Activated T-cell treated with anti-CD3 and anti-CD28 coated beads, Interleukin-2, amount 50 U/mL, for 24 hours (primary cell): Measurements from ENCODE around the gene AFP.

ENCODE experiments used
- DNase-seq: peaks from one replicate; pipeline ENCODE4 v3.0.0-alpha.2; 2020
- H3K27ac Mint-ChIP-seq: 2 replicates; pipeline ENCODE4 v1.8.0; 2020; ENCODE audit warnings: mild to moderate bottlenecking, mixed read lengths
- H3K27me3 Mint-ChIP-seq: 2 replicates; pipeline ENCODE4 v1.8.0; 2020; ENCODE audit warnings: mixed read lengths
- H3K36me3 Mint-ChIP-seq: 2 replicates; pipeline ENCODE4 v1.8.0; 2020; ENCODE audit warnings: low read depth, mixed read lengths
- H3K4me1 Mint-ChIP-seq: 2 replicates; pipeline ENCODE4 v1.8.0; 2020; ENCODE audit warnings: low read depth, mixed read lengths
- H3K4me3 Mint-ChIP-seq: 2 replicates; pipeline ENCODE4 v1.8.0; 2020; ENCODE audit warnings: mild to moderate bottlenecking, moderate library complexity, mixed read lengths
- H3K9me3 Mint-ChIP-seq: 2 replicates; pipeline ENCODE4 v1.8.0; 2020; ENCODE audit warnings: mixed read lengths

Gene AFP

DNA sequence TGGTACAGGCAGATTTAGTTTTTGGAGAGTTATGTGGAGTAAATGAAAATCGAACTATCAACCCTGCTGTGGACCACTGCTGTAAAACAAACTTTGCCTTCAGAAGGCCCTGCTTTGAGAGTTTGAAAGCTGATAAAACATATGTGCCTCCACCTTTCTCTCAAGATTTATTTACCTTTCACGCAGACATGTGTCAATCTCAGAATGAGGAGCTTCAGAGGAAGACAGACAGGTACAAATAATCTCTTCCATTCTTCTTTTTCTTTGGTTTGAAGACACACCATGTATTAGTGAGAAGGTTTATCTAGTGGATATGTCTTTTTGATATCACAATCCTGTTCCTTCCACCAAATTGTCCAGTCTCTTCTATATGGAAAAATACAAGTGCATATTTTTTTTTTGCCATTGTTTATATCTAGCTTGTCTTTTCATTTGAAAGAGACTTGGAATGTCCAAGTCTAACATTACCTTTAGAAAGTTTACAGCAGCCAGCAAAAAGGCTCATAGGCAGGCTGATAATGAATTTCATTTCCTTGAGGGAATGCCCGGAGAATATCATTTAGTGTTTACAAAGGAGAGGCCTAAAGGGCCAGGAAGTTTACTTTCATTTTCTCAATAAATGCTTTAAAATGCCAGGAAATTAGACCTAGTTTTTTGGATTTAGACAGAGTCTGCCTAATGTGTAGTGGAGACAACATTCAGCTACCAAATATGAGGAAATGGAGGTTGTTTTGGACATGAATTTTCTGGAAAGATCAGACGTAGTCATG is 64.2 kb downstream of the AFP start:
- H3K4me1 Mint-ChIP-seq = no peaks in the 10 kb centered on the region
- no peak overlapping the region for H3K4me3 Mint-ChIP-seq
- DNase-seq = no peak
- H3K27me3 Mint-ChIP-seq = no peaks in the 10 kb centered on the region
- H3K27ac Mint-ChIP-seq = no peak overlapping the region
- H3K9me3 Mint-ChIP-seq = no peaks in the 10 kb centered on the region
- H3K36me3 Mint-ChIP-seq = no peaks in the 10 kb centered on the region

DNA sequence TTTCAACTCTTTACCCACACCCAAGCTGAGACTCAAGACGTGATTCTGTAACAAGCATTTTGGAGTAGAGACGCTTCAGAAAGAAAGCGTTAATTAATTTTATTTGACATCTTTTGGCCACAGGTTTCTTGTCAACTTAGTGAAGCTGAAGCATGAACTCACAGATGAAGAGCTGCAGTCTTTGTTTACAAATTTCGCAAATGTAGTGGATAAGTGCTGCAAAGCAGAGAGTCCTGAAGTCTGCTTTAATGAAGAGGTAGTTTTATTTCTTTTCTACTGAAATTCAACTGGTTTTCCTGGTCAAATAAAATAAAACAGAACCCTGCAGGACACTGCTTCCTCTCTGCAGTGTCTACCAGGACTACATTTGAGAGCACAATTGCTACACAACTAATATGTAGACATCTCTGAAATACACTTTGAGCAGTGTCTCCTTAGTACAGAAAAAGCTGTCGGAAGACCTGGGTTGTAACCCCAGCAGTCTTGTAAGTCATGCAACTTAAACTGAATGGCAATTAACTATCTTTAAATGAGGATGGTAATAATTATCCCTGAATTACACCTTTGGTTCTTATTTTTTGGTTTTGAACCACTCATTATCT is 65.7 kb downstream of the AFP start:
- no peaks in the 10 kb centered on the region for H3K9me3 Mint-ChIP-seq
- DNase-seq = no peak
- no peaks in the 10 kb centered on the region for H3K4me1 Mint-ChIP-seq
- H3K36me3 Mint-ChIP-seq = no peaks in the 10 kb centered on the region
- no peak overlapping the region for H3K4me3 Mint-ChIP-seq
- H3K27me3 Mint-ChIP-seq = no peaks in the 10 kb centered on the region
- H3K27ac Mint-ChIP-seq = no peak overlapping the region

DNA sequence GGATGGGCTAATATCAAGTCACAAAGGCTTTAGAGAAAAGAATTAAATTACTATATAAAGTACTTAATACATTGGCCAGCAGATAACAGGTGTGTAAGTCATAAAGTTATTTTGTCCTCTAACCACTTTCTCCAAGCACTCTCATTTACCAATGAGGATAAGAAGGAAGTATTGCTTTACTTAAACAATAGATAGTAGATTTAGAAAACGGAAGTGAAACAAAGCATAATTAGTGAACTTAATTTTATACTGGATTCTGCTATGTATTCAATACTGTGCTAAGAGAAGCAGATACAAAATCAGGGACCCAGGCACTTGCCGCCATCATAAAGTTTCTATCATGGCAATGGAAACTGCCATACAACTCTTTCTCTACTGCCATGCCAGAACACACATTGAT is 69.5 kb downstream of the AFP start:
- Mint-ChIP-seq H3K4me1 (no peaks in the 10 kb centered on the region), H3K9me3 (no peaks in the 10 kb centered on the region), H3K27ac (no peak overlapping the region), H3K4me3 (no peak overlapping the region), H3K27me3 (no peaks in the 10 kb centered on the region), H3K36me3 (no peaks in the 10 kb centered on the region)
- DNase-seq = no peak
